Rectal smooth muscle tissue (tissue), 1 donor: ENCODE results near the gene MTG1.

Experiments used
- H3K27ac ChIP-seq: one replicate; pipeline ENCODE4 v1.7.0; 2013; ENCODE audit warnings: low read depth, low read length, inconsistent platforms
- H3K27me3 ChIP-seq: one replicate; pipeline ENCODE4 v1.7.0; 2013; ENCODE audit warnings: low read length; ENCODE audit not compliant: control insufficient read depth, insufficient read depth
- H3K36me3 ChIP-seq: one replicate; pipeline ENCODE4 v1.7.0; 2013; ENCODE audit warnings: low read length; ENCODE audit not compliant: control insufficient read depth, insufficient read depth
- H3K4me1 ChIP-seq: one replicate; pipeline ENCODE4 v1.7.0; 2013; ENCODE audit warnings: low read length; ENCODE audit not compliant: control insufficient read depth, insufficient read depth
- H3K4me3 ChIP-seq: one replicate; pipeline ENCODE4 v1.7.0; 2013; ENCODE audit warnings: low read length
- H3K9ac ChIP-seq: one replicate; pipeline ENCODE4 v1.7.0; 2013; ENCODE audit warnings: low read length

The MTG1 gene

GRCh38 chr10:133354672-133355240, 39.2 kb upstream of the MTG1 start:
- no peak overlapping the region for H3K4me3 ChIP-seq
- no peak overlapping the region for H3K27ac ChIP-seq
- no peak overlapping the region for H3K9ac ChIP-seq
- H3K36me3 ChIP-seq: peaks cover 2% of the 10 kb centered on the region
- H3K4me1 ChIP-seq: no peaks in the 10 kb centered on the region
- H3K27me3 ChIP-seq: no peaks in the 10 kb centered on the region

GRCh38 chr10:133355266-133355665, 38.7 kb upstream of the MTG1 start:
- Histone ChIP-seq H3K36me3 (peaks cover 2% of the 10 kb centered on the region), H3K9ac (no peak overlapping the region), H3K27me3 (no peaks in the 10 kb centered on the region), H3K27ac (no peak overlapping the region), H3K4me1 (no peaks in the 10 kb centered on the region), H3K4me3 (no peak overlapping the region)

DNA sequence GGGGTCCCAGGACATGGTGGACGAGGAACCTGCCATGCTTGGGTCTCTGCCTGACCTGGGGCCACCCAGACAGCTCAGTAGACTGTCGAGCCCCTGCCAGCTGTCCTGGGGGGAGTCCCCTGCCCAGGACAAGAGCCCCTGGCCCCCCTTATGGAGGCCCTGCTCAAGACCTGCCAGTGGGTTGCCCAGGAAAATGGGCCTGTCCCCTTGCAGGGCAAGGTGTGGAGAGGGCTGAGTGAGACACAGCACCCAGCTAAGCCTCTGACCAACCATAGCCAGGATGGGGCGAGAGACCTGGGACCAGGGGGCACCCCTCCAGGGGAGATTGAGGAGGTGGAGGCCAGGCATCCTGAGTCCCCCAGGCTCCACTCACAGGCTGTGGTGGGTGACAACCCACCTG, 38.0 kb upstream of the MTG1 start:
- H3K4me1 ChIP-seq: no peaks in the 10 kb centered on the region
- peaks cover 2% of the 10 kb centered on the region for H3K36me3 ChIP-seq
- no peak overlapping the region for H3K4me3 ChIP-seq
- no peaks in the 10 kb centered on the region for H3K27me3 ChIP-seq
- H3K27ac ChIP-seq: no peak overlapping the region
- H3K9ac ChIP-seq: no peak overlapping the region

- Histone ChIP-seq H3K9ac (no peak overlapping the region), H3K27me3 (no peaks in the 10 kb centered on the region), H3K36me3 (peaks cover 2% of the 10 kb centered on the region), H3K27ac (no peak overlapping the region), H3K4me3 (peak overlapping the region; percentile 68), H3K4me1 (no peaks in the 10 kb centered on the region)
These were observed 37.2 kb upstream of the MTG1 start for GRCh38 chr10:133356549-133357284.

DNA sequence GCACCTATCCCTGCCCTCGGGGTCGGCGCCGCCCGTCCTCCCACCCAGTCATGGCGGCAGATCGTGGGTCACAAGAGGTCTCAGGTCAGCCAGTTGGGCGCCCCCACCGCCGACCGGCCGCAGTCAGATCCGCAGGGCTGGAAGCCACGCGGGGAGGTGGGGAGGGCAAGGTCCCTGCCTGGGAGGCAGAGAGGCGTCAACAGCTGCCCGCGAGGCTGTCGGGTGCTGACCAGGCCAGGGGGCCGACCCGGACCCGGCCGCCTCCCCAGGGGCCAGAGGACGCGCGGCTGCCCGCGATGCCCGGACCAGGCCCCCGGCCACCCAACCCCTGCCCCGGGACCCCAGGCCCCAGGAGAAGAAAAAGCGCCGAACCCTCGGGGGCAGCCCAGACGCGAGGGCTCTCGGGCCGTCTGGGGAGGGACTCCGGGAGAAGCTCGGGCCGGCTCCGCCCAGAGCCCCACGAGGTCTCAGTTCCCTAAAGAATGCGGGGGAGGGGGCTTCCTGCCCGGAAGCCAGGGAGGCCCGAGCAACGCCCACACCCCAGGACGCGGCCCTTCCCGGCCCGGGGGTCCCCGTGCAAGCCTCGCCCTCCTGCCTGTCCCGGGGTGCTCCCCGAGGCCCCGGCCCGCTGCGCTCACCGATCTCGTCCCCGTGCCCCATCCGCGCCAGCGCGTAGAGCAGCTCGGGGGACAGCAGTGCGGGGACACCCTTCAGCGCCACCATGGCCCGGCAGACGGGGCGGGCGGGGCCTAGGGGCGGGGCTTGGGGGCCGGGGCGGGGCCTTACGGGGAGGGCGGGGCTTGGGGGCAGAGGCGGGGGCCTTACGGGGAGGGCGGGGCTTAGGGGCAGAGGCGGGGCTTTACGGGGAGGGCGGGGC, 36.4 kb upstream of the MTG1 start, which contains the start of gene FUOM:
TSS of gene FUOM (minus strand) at position 735 of the 877 bp plus-strand sequence. CDS start at position 723, 12 bp downstream.
- peaks cover 2% of the 10 kb centered on the region for H3K36me3 ChIP-seq
- H3K9ac ChIP-seq: no peak within 1 kb of the TSS
- no peaks in the 10 kb centered on the region for H3K27me3 ChIP-seq
- H3K4me1 ChIP-seq: no peaks in the 10 kb centered on the region
- H3K4me3 ChIP-seq: peak within 1 kb of the TSS; percentile 68
- no peak within 1 kb of the TSS for H3K27ac ChIP-seq

GRCh38 chr10:133358162-133358924, 35.6 kb upstream of the MTG1 start:
- Histone ChIP-seq H3K9ac (no peak overlapping the region), H3K4me3 (no peak overlapping the region), H3K27ac (no peak overlapping the region)

GRCh38 chr10:133358925-133359310, 35.0 kb upstream of the MTG1 start:
- Histone ChIP-seq H3K9ac (no peak overlapping the region), H3K36me3 (peaks cover 2% of the 10 kb centered on the region), H3K4me1 (no peaks in the 10 kb centered on the region), H3K27ac (no peak overlapping the region), H3K4me3 (no peak overlapping the region), H3K27me3 (no peaks in the 10 kb centered on the region)

More at GRCh38 chr10:133358162-133358924, 35.6 kb upstream of the MTG1 start:
- Histone ChIP-seq H3K27me3 (no peaks in the 10 kb centered on the region), H3K4me1 (no peaks in the 10 kb centered on the region), H3K36me3 (peaks cover 2% of the 10 kb centered on the region)

- H3K36me3 ChIP-seq: peaks cover 2% of the 10 kb centered on the region
- H3K27me3 ChIP-seq: no peaks in the 10 kb centered on the region
- no peak overlapping the region for H3K27ac ChIP-seq
- no peak overlapping the region for H3K9ac ChIP-seq
- H3K4me1 ChIP-seq: no peaks in the 10 kb centered on the region
- H3K4me3 ChIP-seq: no peak overlapping the region
These were observed 34.4 kb upstream of the MTG1 start for GRCh38 chr10:133359554-133359971.

- no peak overlapping the region for H3K9ac ChIP-seq
- no peak overlapping the region for H3K27ac ChIP-seq
- no peak overlapping the region for H3K4me3 ChIP-seq
- H3K36me3 ChIP-seq: peaks cover 4% of the 10 kb centered on the region
- no peaks in the 10 kb centered on the region for H3K27me3 ChIP-seq
- no peaks in the 10 kb centered on the region for H3K4me1 ChIP-seq
These were observed 33.9 kb upstream of the MTG1 start for GRCh38 chr10:133359972-133360610.

- Histone ChIP-seq H3K36me3 (peaks cover 11% of the 10 kb centered on the region), H3K27ac (no peak overlapping the region), H3K4me3 (no peak overlapping the region)
These were observed 32.7 kb upstream of the MTG1 start for GRCh38 chr10:133361227-133361626.

DNA sequence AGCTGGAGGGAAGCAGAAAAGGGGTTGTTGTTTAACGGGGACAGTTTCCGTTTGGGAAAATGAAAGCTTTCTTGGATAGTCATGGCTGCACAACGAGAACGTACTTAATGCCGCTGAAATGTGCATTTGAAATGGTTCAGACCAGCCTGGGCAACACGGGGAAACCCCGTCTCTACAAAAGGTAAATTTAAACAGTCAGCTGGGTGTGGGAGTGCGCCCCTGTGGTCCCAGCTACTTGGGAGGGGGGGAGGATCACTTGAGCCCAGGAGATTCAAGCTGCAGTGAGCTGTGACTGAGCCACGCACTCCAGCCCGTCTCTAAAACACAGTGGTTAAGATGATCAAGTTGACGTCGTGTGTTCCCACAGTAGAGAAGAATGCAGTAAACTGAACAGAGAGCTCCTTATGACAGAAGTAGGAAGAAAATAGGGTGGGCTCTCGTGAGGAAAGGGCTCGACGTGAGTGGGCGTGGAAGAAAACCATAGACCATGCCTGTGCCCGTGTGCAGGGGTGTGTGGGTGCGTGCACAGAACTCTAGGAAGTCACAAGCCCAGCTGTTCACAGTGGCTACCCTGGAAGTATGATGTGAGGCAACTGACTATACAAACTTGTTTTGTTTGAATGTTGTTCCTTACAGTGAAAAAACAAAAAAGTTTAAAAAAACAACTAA, 32.0 kb upstream of the MTG1 start:
- Histone ChIP-seq H3K27me3 (no peaks in the 10 kb centered on the region), H3K4me3 (no peak overlapping the region), H3K4me1 (no peaks in the 10 kb centered on the region), H3K27ac (no peak overlapping the region), H3K9ac (no peak overlapping the region), H3K36me3 (peaks cover 15% of the 10 kb centered on the region)

More at GRCh38 chr10:133361227-133361626, 32.7 kb upstream of the MTG1 start:
- Histone ChIP-seq H3K4me1 (no peaks in the 10 kb centered on the region), H3K27me3 (no peaks in the 10 kb centered on the region), H3K9ac (no peak overlapping the region)
